ENCODE data around the gene MPPE1. TPM values are rescaled to one million over a fixed set of nuclear protein-coding genes. Genes with fewer than 3 reads are reported as not detected.

MPPE1 gene
- total RNA-seq, 1 donor from 2014 or later = 67.0 TPM

- Histone ChIP-seq H3K4me3 (peak overlapping the region; percentile 75), H3K27me3 (no peaks in the 10 kb centered on the region), H3K36me3 (peaks cover 23% of the 10 kb centered on the region), H3K27ac (no peak overlapping the region), H3K4me1 (peaks cover 19% of the 10 kb centered on the region), H3K9me3 (no peaks in the 10 kb centered on the region)
- no peak for TF ChIP-seq CTCF (IDR thresholded peaks at IDR 0.05)
- ATAC-seq (no peak), DNase-seq (no peak)
- intact Hi-C loops (cut with DNase I) = no loop called here
These were observed 917 bp downstream of the MPPE1 start for GRCh38 chr18:11906926-11907874.

- TF ChIP-seq CTCF (IDR thresholded peaks at IDR 0.05) = no peak
- intact Hi-C loops (cut with DNase I) = no loop called here
- H3K36me3 ChIP-seq = peaks cover 30% of the 10 kb centered on the region
- no peak overlapping the region for H3K27ac ChIP-seq
- H3K4me3 ChIP-seq = no peak overlapping the region
- H3K27me3 ChIP-seq = no peaks in the 10 kb centered on the region
- ATAC-seq (no peak), DNase-seq (no peak)
- no peaks in the 10 kb centered on the region for H3K9me3 ChIP-seq
- H3K4me1 ChIP-seq = peaks cover 19% of the 10 kb centered on the region
These were observed 1.9 kb downstream of the MPPE1 start for GRCh38 chr18:11906176-11906575.

DNA sequence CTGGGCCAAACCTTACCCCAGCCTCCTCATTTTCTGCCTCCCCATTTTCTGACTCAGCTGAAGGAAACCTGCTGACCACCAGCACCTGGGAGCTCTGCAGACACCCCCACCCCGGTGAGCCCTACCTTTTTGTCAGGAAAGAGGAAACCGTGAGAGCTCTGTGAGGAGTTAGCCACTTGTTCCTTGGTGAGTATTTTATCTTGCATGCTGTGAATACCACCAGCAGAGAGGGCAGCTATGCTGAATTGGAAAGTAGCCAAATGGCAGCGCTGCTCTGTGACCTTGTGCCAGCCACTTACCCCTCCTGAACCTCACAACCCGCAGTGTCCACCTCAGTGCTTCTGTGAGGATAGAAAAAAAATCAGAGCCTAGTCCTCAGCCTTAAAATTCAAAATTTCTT, 2.5 kb downstream of the MPPE1 start:
- no peak overlapping the region for H3K4me3 ChIP-seq
- no peaks in the 10 kb centered on the region for H3K9me3 ChIP-seq
- ATAC-seq = no peak
- no peaks in the 10 kb centered on the region for H3K27me3 ChIP-seq
- no peak overlapping the region for H3K27ac ChIP-seq
- peaks cover 19% of the 10 kb centered on the region for H3K4me1 ChIP-seq
- intact Hi-C loops (cut with DNase I) = no loop called here
- peaks cover 30% of the 10 kb centered on the region for H3K36me3 ChIP-seq
- TF ChIP-seq CTCF (IDR thresholded peaks at IDR 0.05) = no peak
- no peak for DNase-seq

- Histone ChIP-seq H3K27me3 (no peaks in the 10 kb centered on the region), H3K9me3 (no peaks in the 10 kb centered on the region), H3K27ac (no peak overlapping the region), H3K4me3 (no peak overlapping the region), H3K36me3 (peaks cover 37% of the 10 kb centered on the region), H3K4me1 (peaks cover 9% of the 10 kb centered on the region)
- ATAC-seq = peak; percentile 57
- no peak for TF ChIP-seq CTCF (IDR thresholded peaks at IDR 0.05)
- intact Hi-C loops (cut with DNase I) = no loop called here
- no peak for DNase-seq
These were observed 5.4 kb downstream of the MPPE1 start for GRCh38 chr18:11902522-11903292.

DNA sequence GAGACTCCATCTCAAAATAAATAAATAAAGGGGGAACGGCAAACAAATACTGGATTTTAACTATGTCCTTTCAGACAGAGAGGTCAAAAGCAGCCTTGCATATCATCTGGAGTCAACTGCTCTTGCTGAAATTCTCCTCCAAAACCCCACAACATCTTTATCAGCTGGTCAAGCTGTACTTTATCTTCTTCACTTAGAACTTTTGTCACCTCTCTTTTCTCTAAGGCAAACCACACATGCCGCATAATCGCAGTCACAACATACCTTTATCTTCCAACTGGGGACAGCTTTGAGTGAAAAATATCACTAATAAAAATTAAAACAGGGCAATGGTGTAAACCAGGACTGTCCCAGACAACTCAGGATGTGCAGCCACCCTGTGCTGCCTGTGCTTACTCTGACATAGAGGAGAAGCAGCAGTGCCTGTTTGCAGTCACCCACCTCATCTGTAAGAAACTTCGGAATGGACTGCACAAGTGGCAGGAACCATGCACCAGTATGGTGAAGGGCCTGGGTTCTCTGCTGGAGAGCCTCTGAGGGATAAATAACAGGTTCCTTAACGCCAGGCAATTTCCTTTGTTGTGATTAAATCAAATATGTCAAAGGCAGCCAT, 6.2 kb downstream of the MPPE1 start:
- Histone ChIP-seq H3K4me1 (peaks cover 2% of the 10 kb centered on the region), H3K27ac (no peak overlapping the region), H3K9me3 (no peaks in the 10 kb centered on the region), H3K36me3 (peaks cover 37% of the 10 kb centered on the region), H3K27me3 (no peaks in the 10 kb centered on the region), H3K4me3 (no peak overlapping the region)
- no peak for DNase-seq
- intact Hi-C loops (cut with DNase I) = no loop called here
- TF ChIP-seq CTCF (IDR thresholded peaks at IDR 0.05) = no peak
- peak; percentile 39 for ATAC-seq

Data from upper lobe of right lung (tissue), 1 donor.